GM12892 (cell line): ENCODE measurements around the gene EFCC1.

Experiments
- DNase-seq: peaks from one replicate; pipeline ENCODE4 v3.0.0; 2011; ENCODE audit not compliant: insufficient read length
- FAIRE-seq: peaks from 2 replicates; lab custom pipeline; 2011; peaks lifted over from hg19 to GRCh38; lab: Jason Lieb, UNC
- POLR2A ChIP-seq: IDR thresholded peaks from 2 replicates; pipeline ENCODE4 v1.6.1; 2011; ENCODE audit warnings: low read depth, low read length, control low read depth
- POLR2AphosphoS5 ChIP-seq: IDR thresholded peaks from 2 replicates; pipeline ENCODE4 v1.6.1; 2011; ENCODE audit warnings: low read depth, low read length, control low read depth
- TAF1 ChIP-seq: IDR thresholded peaks from 2 replicates; pipeline ENCODE4 v1.6.1; 2011; ENCODE audit warnings: low read depth, mild to moderate bottlenecking, control low read depth, low read length, borderline replicate concordance

Gene EFCC1

DNA sequence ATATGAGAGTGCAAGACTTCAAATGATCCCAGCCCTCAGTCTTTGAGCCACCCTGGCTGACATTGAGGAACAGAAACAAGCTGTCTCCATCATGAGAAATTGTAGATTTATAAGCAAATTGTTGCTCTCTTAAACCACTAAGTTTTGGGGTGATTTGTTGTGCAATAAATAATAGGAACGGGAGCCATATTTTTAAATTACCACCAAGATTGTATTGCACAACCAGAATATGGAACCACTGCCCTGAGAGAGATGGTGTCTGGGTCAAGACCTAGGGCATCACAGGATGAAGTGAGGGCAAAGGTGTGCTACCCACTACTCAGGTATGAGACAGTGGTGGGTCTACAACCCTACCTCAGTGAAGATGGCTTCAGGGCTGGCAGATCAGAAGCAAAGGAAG is 4.9 kb upstream of the EFCC1 start:
- TF ChIP-seq POLR2A, result no peak
- no peak for TF ChIP-seq TAF1
- TF ChIP-seq POLR2AphosphoS5, result no peak
- DNase-seq (no peak), FAIRE-seq (no peak)

DNA sequence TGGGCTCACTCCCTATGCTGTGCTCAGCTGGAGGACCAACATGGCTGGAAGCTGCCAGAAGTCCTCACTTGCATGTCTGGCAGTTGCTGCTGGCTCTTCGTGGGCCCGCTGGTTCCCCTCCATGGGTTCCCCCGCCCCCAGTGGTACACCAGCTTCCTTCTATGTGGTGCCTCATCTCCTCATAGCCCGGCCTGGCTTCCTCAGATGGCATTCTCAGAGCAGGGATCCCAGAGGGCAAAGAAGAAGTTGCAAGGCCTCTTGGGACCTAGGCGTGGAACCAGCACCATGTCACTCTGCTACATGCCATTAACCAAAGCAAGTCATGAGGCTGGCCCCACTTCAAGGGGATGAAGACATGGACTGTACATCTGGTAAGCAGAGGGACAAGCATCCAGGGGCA is 4.4 kb upstream of the EFCC1 start:
- TF ChIP-seq POLR2A (no peak), POLR2AphosphoS5 (no peak), TAF1 (no peak)
- FAIRE-seq, result no peak

GRCh38 chr3:128997486-128998133 is 3.5 kb upstream of the EFCC1 start:
- no peak for TF ChIP-seq TAF1
- no peak for FAIRE-seq
- no peak for DNase-seq

More for the DNA sequence above, 4.4 kb upstream of the EFCC1 start:
- no peak for DNase-seq

- TF ChIP-seq POLR2A, result no peak
- FAIRE-seq (no peak), DNase-seq (no peak)
Observed at GRCh38 chr3:128998561-128998960, 2.5 kb upstream of the EFCC1 start.

DNA sequence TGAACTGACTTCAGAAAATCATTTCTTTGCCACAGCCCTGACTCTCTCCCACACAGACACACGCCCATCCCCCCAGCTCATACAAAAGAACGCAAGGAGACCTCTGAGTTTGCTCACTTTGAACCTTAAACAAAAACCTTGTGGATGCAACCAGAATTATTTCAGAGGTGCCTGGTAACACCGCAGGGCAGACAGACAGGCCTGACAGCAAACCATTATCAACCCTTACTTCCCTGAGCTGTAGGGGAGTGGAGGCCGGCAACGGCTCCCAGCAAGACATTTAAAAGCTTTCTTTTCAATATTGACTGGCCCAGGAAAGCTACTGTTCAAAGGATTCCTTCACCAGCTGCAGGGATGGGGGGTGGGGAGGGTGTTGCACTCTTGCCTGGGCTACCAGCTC is 2.0 kb upstream of the EFCC1 start:
- FAIRE-seq (no peak), DNase-seq (no peak)
- no peak for TF ChIP-seq POLR2AphosphoS5
- no peak for TF ChIP-seq TAF1
- TF ChIP-seq POLR2A, result no peak

- TF ChIP-seq POLR2AphosphoS5 (no peak), TAF1 (no peak), POLR2A (no peak)
Observed at GRCh38 chr3:129000742-129001100, 383 bp upstream of the EFCC1 start.

DNA sequence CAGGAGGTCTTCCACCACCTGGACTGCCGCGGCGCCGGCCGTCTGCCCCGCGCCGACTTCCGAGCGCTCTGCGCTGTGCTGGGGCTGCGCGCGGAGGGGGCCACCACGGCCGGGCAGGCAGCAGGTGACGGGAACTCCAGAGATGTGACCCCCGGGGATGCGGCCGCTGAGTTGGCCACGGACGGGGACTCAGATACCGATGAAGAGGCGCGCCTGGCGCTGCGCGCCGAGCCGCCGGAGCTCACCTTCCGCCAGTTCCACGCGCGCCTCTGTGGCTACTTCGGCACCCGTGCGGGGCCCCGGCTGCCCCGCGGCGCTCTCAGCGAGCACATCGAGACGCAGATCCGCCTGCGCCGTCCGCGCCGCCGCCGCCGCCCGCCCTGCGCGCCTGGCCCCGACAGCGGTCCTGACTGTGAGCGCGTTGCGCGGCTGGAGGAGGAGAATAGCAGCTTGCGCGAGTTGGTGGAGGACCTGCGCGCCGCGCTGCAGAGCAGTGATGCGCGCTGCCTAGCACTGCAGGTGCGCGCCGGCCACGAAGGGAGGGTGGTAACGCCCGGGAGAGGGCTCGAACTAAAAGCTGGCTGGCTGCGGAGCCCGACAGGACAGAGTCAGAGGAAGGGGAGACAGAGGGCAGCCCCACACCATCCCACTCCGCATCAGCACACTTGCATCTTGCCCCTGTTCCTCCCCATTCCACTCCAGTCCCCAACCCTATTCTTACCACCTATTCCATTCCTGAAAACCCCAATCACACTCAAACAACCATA is 885 bp downstream of the EFCC1 start:
- no peak for TF ChIP-seq POLR2AphosphoS5
- TF ChIP-seq POLR2A, result no peak
- no peak for TF ChIP-seq TAF1
- no peak for DNase-seq
- FAIRE-seq, result no peak

More at GRCh38 chr3:129000742-129001100, 383 bp upstream of the EFCC1 start:
- no peak for DNase-seq
- no peak for FAIRE-seq

DNA sequence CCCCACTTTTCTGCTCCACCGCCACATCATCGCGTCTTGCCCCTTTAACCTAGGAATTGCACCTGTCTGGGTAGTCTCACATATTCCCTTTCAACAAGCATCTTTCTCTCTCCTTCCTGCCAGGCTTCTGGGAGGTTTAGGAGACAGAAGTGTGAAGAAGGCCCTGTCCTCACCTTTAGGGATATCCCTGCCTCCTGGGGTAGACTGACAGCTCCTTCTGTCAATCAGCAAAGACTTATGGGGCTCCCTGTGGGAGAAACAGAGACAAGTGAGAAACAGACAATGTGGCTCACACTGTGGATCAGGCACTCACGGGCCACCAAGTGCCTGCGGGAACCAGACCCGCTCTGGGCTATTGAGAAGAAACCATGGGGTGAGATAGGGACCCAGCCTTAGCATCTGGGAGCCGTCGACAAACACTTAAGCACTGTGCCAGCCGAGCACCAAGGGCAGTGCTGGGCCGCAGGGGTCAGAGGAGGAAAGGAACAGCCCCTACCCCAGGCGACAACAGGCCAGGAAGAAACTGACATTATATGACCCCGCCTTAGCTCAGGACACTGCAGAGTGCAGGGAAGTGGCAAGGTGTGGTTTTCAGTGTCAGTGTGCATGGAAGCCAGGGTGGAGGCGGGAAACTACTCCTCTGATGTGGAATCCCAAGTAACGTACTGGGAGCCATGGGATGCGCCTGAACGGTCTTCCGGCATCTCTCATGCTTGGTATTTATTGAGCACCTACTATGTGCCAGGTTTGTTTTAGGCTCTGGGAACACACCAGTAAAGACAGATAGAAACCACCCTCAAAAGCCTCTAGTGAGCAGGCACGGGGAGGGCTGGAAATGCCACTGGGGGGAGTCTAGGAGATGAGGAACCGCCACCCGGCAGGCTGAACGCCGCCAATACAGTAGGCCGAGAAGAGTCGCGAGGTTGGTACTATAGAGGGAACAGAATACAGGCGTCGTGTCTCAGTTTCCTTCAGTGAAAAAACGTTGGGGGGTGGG is 1.8 kb downstream of the EFCC1 start:
- DNase-seq, result no peak
- TF ChIP-seq POLR2AphosphoS5, result no peak
- TF ChIP-seq TAF1, result no peak
- TF ChIP-seq POLR2A, result no peak
- FAIRE-seq, result no peak

DNA sequence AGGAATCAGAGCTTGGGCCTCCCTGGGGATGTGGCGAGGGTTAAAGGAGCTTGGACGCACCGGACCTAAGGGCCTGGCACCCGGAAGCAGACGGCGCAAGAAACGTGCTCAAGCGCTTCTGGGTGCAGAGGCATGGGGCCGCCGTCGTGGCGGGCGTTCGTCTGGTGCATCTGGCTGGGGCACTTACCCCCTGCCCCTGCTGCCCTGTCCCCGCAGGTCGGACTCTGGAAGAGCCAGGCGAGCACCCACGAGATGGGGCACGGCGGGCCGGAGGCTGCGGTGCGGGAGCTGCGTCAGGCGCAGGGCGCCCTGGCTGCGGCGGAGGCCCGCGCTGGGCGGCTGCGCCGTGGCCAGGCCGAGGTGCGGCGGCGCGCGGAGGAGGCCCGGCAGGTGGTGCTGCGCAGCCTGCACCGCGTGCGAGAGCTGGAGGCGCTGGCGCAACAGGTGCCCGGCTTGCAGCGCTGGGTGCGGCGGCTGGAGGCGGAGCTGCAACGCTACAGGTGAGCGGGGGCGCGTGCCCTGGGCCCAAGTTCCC is 2.5 kb downstream of the EFCC1 start:
- DNase-seq (no peak), FAIRE-seq (no peak)

GRCh38 chr3:129004639-129005295 is 3.7 kb downstream of the EFCC1 start:
- FAIRE-seq (no peak), DNase-seq (no peak)

More for the DNA sequence above, 2.5 kb downstream of the EFCC1 start:
- no peak for TF ChIP-seq POLR2A
- no peak for TF ChIP-seq TAF1
- no peak for TF ChIP-seq POLR2AphosphoS5

More at GRCh38 chr3:129004639-129005295, 3.7 kb downstream of the EFCC1 start:
- TF ChIP-seq TAF1, result no peak
- no peak for TF ChIP-seq POLR2A
- TF ChIP-seq POLR2AphosphoS5, result no peak
